ENCODE data around the gene CLRN3. TPM values are rescaled to one million over a fixed set of nuclear protein-coding genes. Genes with fewer than 3 reads are reported as not detected.

Gene CLRN3
- total and polyA plus RNA-seq, 2 experiments from 2014 or later: not detected

- TF ChIP-seq, protein P1, sequence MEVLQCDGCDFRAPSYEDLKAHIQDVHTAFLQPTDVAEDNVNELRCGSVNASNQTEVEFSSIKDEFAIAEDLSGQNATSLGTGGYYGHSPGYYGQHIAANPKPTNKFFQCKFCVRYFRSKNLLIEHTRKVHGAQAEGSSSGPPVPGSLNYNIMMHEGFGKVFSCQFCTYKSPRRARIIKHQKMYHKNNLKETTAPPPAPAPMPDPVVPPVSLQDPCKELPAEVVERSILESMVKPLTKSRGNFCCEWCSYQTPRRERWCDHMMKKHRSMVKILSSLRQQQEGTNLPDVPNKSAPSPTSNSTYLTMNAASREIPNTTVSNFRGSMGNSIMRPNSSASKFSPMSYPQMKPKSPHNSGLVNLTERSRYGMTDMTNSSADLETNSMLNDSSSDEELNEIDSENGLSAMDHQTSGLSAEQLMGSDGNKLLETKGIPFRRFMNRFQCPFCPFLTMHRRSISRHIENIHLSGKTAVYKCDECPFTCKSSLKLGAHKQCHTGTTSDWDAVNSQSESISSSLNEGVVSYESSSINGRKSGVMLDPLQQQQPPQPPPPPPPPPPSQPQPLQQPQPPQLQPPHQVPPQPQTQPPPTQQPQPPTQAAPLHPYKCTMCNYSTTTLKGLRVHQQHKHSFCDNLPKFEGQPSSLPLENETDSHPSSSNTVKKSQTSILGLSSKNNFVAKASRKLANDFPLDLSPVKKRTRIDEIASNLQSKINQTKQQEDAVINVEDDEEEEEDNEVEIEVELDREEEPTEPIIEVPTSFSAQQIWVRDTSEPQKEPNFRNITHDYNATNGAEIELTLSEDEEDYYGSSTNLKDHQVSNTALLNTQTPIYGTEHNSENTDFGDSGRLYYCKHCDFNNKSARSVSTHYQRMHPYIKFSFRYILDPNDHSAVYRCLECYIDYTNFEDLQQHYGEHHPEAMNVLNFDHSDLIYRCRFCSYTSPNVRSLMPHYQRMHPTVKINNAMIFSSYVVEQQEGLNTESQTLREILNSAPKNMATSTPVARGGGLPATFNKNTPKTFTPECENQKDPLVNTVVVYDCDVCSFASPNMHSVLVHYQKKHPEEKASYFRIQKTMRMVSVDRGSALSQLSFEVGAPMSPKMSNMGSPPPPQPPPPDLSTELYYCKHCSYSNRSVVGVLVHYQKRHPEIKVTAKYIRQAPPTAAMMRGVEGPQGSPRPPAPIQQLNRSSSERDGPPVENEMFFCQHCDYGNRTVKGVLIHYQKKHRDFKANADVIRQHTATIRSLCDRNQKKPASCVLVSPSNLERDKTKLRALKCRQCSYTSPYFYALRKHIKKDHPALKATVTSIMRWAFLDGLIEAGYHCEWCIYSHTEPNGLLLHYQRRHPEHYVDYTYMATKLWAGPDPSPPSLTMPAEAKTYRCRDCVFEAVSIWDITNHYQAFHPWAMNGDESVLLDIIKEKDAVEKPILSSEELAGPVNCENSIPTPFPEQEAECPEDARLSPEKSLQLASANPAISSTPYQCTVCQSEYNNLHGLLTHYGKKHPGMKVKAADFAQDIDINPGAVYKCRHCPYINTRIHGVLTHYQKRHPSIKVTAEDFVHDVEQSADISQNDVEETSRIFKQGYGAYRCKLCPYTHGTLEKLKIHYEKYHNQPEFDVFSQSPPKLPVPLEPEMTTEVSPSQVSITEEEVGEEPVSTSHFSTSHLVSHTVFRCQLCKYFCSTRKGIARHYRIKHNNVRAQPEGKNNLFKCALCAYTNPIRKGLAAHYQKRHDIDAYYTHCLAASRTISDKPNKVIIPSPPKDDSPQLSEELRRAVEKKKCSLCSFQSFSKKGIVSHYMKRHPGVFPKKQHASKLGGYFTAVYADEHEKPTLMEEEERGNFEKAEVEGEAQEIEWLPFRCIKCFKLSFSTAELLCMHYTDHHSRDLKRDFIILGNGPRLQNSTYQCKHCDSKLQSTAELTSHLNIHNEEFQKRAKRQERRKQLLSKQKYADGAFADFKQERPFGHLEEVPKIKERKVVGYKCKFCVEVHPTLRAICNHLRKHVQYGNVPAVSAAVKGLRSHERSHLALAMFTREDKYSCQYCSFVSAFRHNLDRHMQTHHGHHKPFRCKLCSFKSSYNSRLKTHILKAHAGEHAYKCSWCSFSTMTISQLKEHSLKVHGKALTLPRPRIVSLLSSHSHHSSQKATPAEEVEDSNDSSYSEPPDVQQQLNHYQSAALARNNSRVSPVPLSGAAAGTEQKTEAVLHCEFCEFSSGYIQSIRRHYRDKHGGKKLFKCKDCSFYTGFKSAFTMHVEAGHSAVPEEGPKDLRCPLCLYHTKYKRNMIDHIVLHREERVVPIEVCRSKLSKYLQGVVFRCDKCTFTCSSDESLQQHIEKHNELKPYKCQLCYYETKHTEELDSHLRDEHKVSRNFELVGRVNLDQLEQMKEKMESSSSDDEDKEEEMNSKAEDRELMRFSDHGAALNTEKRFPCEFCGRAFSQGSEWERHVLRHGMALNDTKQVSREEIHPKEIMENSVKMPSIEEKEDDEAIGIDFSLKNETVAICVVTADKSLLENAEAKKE (CRISPR knock-in tag; IDR thresholded peaks at IDR 0.05): no peak
Observed at GRCh38 chr10:127874671-127875448, 17.9 kb downstream of the CLRN3 start (continued).

GRCh38 chr10:127873901-127874470 is 18.8 kb downstream of the CLRN3 start:
- ATAC-seq (no peak), DNase-seq (ENCODE audit: low spot score) (no peak)
- H3K9me3 Mint-ChIP-seq: peaks cover 13% of the 10 kb centered on the region
- H3K4me1 Mint-ChIP-seq: no peaks in the 10 kb centered on the region; the same call in 2 of the 3 replicates
- no peak overlapping the region for H2AFZ ChIP-seq
- no peaks in the 10 kb centered on the region for H3K27me3 Mint-ChIP-seq (ENCODE audit: insufficient read depth, low read depth, poor library complexity)
- H3K36me3 Mint-ChIP-seq (ENCODE audit: low read depth): no peaks in the 10 kb centered on the region; the same call in 2 of the 3 replicates
- H3K4me3 Mint-ChIP-seq: no peak overlapping the region
- H3K36me3 ChIP-seq (ENCODE audit: insufficient read depth): no peaks in the 10 kb centered on the region
- no peak overlapping the region for H3K27ac ChIP-seq (ENCODE audit: low read depth)
- H3K4me1 ChIP-seq (ENCODE audit: insufficient read depth): no peaks in the 10 kb centered on the region
- no peaks in the 10 kb centered on the region for H4K20me1 ChIP-seq (replicated peaks; ENCODE audit: insufficient read depth)
- no peaks in the 10 kb centered on the region for H3K79me2 ChIP-seq (replicated peaks; ENCODE audit: insufficient read depth)
- H3K27me3 ChIP-seq (ENCODE audit: insufficient read depth): no peaks in the 10 kb centered on the region
- H3K9me2 ChIP-seq (ENCODE audit: insufficient read depth): no peaks in the 10 kb centered on the region
- no peak overlapping the region for H3K4me3 ChIP-seq
- H3K4me2 ChIP-seq: no peak overlapping the region
- H3K27ac Mint-ChIP-seq: no peak overlapping the region
- no peaks in the 10 kb centered on the region for H3F3A ChIP-seq (replicated peaks; ENCODE audit: low read depth)
- TF ChIP-seq REST (IDR thresholded peaks at IDR 0.05; ENCODE audit: unreplicated experiment) (no peak), ZNF331 (CRISPR knock-in tag; IDR thresholded peaks at IDR 0.05; ENCODE audit: low read depth) (no peak), POLR2AphosphoS5 (IDR thresholded peaks at IDR 0.05; ENCODE audit: low read depth) (no peak), JUNB (IDR thresholded peaks at IDR 0.05; ENCODE audit: unreplicated experiment) (no peak), EZH2phosphoT487 (IDR thresholded peaks at IDR 0.05; ENCODE audit: unreplicated experiment) (no peak), NANOG (IDR thresholded peaks at IDR 0.05; ENCODE audit: borderline replicate concordance) (no peak)
- TF ChIP-seq, protein P2, sequence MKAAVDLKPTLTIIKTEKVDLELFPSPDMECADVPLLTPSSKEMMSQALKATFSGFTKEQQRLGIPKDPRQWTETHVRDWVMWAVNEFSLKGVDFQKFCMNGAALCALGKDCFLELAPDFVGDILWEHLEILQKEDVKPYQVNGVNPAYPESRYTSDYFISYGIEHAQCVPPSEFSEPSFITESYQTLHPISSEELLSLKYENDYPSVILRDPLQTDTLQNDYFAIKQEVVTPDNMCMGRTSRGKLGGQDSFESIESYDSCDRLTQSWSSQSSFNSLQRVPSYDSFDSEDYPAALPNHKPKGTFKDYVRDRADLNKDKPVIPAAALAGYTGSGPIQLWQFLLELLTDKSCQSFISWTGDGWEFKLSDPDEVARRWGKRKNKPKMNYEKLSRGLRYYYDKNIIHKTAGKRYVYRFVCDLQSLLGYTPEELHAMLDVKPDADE (IDR thresholded peaks at IDR 0.05): no peak
- TF ChIP-seq, protein P3, sequence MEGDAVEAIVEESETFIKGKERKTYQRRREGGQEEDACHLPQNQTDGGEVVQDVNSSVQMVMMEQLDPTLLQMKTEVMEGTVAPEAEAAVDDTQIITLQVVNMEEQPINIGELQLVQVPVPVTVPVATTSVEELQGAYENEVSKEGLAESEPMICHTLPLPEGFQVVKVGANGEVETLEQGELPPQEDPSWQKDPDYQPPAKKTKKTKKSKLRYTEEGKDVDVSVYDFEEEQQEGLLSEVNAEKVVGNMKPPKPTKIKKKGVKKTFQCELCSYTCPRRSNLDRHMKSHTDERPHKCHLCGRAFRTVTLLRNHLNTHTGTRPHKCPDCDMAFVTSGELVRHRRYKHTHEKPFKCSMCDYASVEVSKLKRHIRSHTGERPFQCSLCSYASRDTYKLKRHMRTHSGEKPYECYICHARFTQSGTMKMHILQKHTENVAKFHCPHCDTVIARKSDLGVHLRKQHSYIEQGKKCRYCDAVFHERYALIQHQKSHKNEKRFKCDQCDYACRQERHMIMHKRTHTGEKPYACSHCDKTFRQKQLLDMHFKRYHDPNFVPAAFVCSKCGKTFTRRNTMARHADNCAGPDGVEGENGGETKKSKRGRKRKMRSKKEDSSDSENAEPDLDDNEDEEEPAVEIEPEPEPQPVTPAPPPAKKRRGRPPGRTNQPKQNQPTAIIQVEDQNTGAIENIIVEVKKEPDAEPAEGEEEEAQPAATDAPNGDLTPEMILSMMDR (conservative IDR thresholded peaks at IDR 0.05; ENCODE audit: low read depth in 2 of 2): no peak

Measured in GM23338 (cell line).